ENCODE measurements around the gene TMEM203. TPM values are rescaled to one million over a fixed set of nuclear protein-coding genes. Genes with fewer than 3 reads are reported as not detected.

The TMEM203 gene
- total RNA-seq, 2 experiments from 2014 or later, result 34.6 to 36.6 TPM

Small RNA genes lying within 50 kb of the gene (microRNA-seq; reads per million reads assigned to microRNA genes)
- not detected for gene MIR3621

Other genes with a start within 250 kb of the TMEM203 start
- gene PTGDS, start 228.1 kb downstream of the TMEM203 start, total RNA-seq, result 1 to 10 TPM; 1.2 to 1.4 TPM
- gene LCNL1, start 222.7 kb downstream of the TMEM203 start, total RNA-seq, result not detected
- 10 to 100 TPM; 80.6 to 85.2 TPM for gene PAXX, start 213.2 kb downstream of the TMEM203 start, total RNA-seq
- 1 to 10 TPM; 3.6 to 4.8 TPM for gene CLIC3, start 209.1 kb downstream of the TMEM203 start, total RNA-seq
- gene ABCA2, start 177.4 kb downstream of the TMEM203 start, total RNA-seq, result 10 to 100 TPM; 61.5 to 62.0 TPM
- gene FUT7, start 173.6 kb downstream of the TMEM203 start, total RNA-seq, result 1 to 10 TPM; 2.5 to 2.6 TPM
- 10 to 100 TPM; 20.1 to 29.9 TPM for gene NPDC1, start 159.5 kb downstream of the TMEM203 start, total RNA-seq
- gene ENTPD2, start 151.6 kb downstream of the TMEM203 start, total RNA-seq, result under 1 TPM in 1 of 2 experiments, not detected in 1; 0.34 TPM
- gene SAPCD2, start 135.1 kb downstream of the TMEM203 start, total RNA-seq, result 10 to 100 TPM; 56.8 to 57.0 TPM
- gene UAP1L1, start 128.1 kb downstream of the TMEM203 start, total RNA-seq, result 10 to 100 TPM; 63.1 to 66.8 TPM
- 10 to 100 TPM; 42.2 to 49.2 TPM for gene MAN1B1, start 118.7 kb downstream of the TMEM203 start, total RNA-seq
- 100 to 1,000 TPM; 248 TPM for gene DPP7, start 90.9 kb downstream of the TMEM203 start, total RNA-seq
- gene GRIN1, start 66.5 kb downstream of the TMEM203 start, total RNA-seq, result not detected
- not detected for gene LRRC26, start 35.6 kb downstream of the TMEM203 start, total RNA-seq
- under 1 TPM; 0.29 to 0.32 TPM for gene TMEM210, start 33.6 kb downstream of the TMEM203 start, total RNA-seq
- gene ANAPC2, start 17.1 kb downstream of the TMEM203 start, total RNA-seq, result 10 to 100 TPM; 60.2 to 64.1 TPM
- 10 to 100 TPM; 88.2 to 90.0 TPM for gene SSNA1, start 17.0 kb downstream of the TMEM203 start, total RNA-seq
- gene TPRN, start 4.9 kb downstream of the TMEM203 start, total RNA-seq, result 10 to 100 TPM; 10.9 to 12.0 TPM
- 10 to 100 TPM; 44.7 to 45.5 TPM for gene NDOR1, start 52 bp upstream of the TMEM203 start, total RNA-seq
- gene RNF208, start 16.6 kb upstream of the TMEM203 start, total RNA-seq, result 1 to 10 TPM; 3.6 to 4.5 TPM
- gene CYSRT1, start 19.5 kb upstream of the TMEM203 start, total RNA-seq, result under 1 TPM; 0.42 to 0.50 TPM
- not detected for gene RNF224, start 21.9 kb upstream of the TMEM203 start, total RNA-seq
- gene SLC34A3, start 25.3 kb upstream of the TMEM203 start, total RNA-seq, result not detected
- 100 to 1,000 TPM; 417 to 432 TPM for gene TUBB4B, start 35.6 kb upstream of the TMEM203 start, total RNA-seq
- not detected for gene STPG3, start 45.6 kb upstream of the TMEM203 start, total RNA-seq
- gene NELFB, start 49.7 kb upstream of the TMEM203 start, total RNA-seq, result 10 to 100 TPM; 68.6 to 68.8 TPM
- 1 to 10 TPM; 6.6 to 7.0 TPM for gene TOR4A, start 72.1 kb upstream of the TMEM203 start, total RNA-seq
- 1 to 10 TPM; 1.4 to 1.5 TPM for gene NRARP, start 96.6 kb upstream of the TMEM203 start, total RNA-seq
- gene EXD3, start 217.5 kb upstream of the TMEM203 start, total RNA-seq, result 10 to 100 TPM in 1 of 2 experiments, 1 to 10 TPM in 1; 10.0 to 10.9 TPM
- under 1 TPM; 0.52 to 0.58 TPM for gene NOXA1, start 217.7 kb upstream of the TMEM203 start, total RNA-seq
- gene ENTPD8, start 235.7 kb upstream of the TMEM203 start, total RNA-seq, result not detected

Measured in activated CD8-positive, alpha-beta T cell treated with anti-CD3 and anti-CD28 coated beads, Interleukin-2, amount 10 ng/mL, durations not matched to agents 7 days and 5 days (primary cell).